B cell (primary cell): Measurements from ENCODE around the gene USP30.

Experiments
- CTCF ChIP-seq: fragments of 200-600 bp; IDR thresholded peaks from one replicate; pipeline ENCODE4 v1.8.0; 2022; ENCODE audit warnings: antibody characterized with exemption, mild to moderate bottlenecking
- EZH2 ChIP-seq: IDR thresholded peaks from 2 replicates; pipeline ENCODE4 v1.6.1; 2012; ENCODE audit warnings: borderline replicate concordance, low read depth, mild to moderate bottlenecking, moderate library complexity, low read length; ENCODE audit not compliant: insufficient read depth, poor library complexity, severe bottlenecking

DNA sequence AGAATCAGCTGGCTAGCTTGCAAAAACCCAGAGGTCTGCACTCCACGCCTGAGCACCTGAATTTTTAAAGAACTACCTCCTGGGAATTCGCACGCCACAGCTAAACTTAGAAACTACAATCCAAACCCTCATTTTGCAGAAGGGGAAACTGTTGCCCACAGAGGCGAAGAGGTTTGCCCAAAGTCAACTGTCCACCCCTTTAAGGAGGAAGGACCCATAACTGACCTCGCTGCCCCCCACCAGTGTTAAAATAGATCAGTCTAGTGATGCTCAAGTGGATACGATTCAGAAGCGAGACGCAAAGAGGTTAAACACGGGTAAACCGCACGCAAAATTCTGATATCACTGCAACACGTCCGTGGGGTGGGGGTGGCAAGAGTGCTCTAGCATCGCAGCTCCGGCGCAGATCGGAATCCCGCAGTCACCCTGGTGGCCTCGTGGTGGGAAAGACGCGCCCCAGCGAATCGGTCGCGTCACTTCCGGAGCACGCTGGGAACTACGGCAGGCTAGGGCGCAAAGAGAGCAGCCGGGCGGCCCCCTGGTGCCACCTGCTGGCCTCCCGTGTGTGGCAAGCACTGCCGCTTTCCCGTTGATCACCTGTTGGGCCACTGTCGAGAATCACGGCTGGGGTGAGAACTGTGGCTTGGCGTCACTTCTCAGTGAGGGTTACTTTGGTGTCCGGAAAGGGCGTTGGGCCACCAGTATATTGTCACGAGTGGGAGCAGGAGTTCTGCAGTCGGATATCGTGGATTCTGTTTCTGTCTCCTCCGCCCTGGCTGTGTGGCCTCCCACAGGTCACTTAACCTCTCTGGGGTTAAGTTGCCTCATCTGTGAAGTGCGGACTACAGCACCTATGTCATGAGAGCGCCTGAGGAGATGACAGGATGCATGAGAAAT, 40.9 kb downstream of the USP30 start, which contains the start of gene ALKBH2:
- TF ChIP-seq CTCF, result peak; percentile 97
- no peak for TF ChIP-seq EZH2
